GM03348 (cell line): Measurements from ENCODE around the gene PCSK2.

ENCODE experiments used
- DNase-seq: peaks from one replicate; pipeline ENCODE4 v3.0.0; 2012; ENCODE audit warnings: low spot score

Gene PCSK2

GRCh38 chr20:17262786-17263185 lies 35.9 kb downstream of the PCSK2 start:
- no peak for DNase-seq

- DNase-seq, result no peak
Measured at GRCh38 chr20:17273717-17274116, 46.9 kb downstream of the PCSK2 start.

- DNase-seq, result no peak
Measured at GRCh38 chr20:17276101-17276500, 49.3 kb downstream of the PCSK2 start.

GRCh38 chr20:17281478-17281877 lies 54.6 kb downstream of the PCSK2 start:
- no peak for DNase-seq

- no peak for DNase-seq
Measured at GRCh38 chr20:17282501-17282900, 55.7 kb downstream of the PCSK2 start.

- DNase-seq, result no peak
Measured at GRCh38 chr20:17287503-17287902, 60.7 kb downstream of the PCSK2 start.

GRCh38 chr20:17287998-17288397 lies 61.2 kb downstream of the PCSK2 start:
- no peak for DNase-seq

- no peak for DNase-seq
Measured at GRCh38 chr20:17295151-17295726, 68.4 kb downstream of the PCSK2 start.

GRCh38 chr20:17295991-17296390 lies 69.2 kb downstream of the PCSK2 start:
- no peak for DNase-seq

GRCh38 chr20:17298171-17298570 lies 71.3 kb downstream of the PCSK2 start:
- DNase-seq, result no peak

- DNase-seq, result no peak
Measured at GRCh38 chr20:17298751-17299150, 71.9 kb downstream of the PCSK2 start.

GRCh38 chr20:17300113-17300512 lies 73.3 kb downstream of the PCSK2 start:
- no peak for DNase-seq

- no peak for DNase-seq
Measured at GRCh38 chr20:17304774-17305173, 77.9 kb downstream of the PCSK2 start.

GRCh38 chr20:17306427-17306826 lies 79.6 kb downstream of the PCSK2 start:
- DNase-seq, result no peak

- DNase-seq, result no peak
Measured at GRCh38 chr20:17314264-17314663, 87.4 kb downstream of the PCSK2 start.

- no peak for DNase-seq
Measured at GRCh38 chr20:17315407-17316231, 88.8 kb downstream of the PCSK2 start.

- DNase-seq, result no peak
Measured at GRCh38 chr20:17316316-17317038, 89.6 kb downstream of the PCSK2 start.

- no peak for DNase-seq
Measured at GRCh38 chr20:17317341-17317740, 90.5 kb downstream of the PCSK2 start.

- DNase-seq, result no peak
Measured at GRCh38 chr20:17320456-17320855, 93.6 kb downstream of the PCSK2 start.

GRCh38 chr20:17326096-17326495 lies 99.3 kb downstream of the PCSK2 start:
- DNase-seq, result no peak

GRCh38 chr20:17327185-17328148 lies 100.6 kb downstream of the PCSK2 start:
- no peak for DNase-seq

- no peak for DNase-seq
Measured at GRCh38 chr20:17334932-17335331, 108.1 kb downstream of the PCSK2 start.
